ENCODE data around the gene KLRB1.

Gene KLRB1

DNA sequence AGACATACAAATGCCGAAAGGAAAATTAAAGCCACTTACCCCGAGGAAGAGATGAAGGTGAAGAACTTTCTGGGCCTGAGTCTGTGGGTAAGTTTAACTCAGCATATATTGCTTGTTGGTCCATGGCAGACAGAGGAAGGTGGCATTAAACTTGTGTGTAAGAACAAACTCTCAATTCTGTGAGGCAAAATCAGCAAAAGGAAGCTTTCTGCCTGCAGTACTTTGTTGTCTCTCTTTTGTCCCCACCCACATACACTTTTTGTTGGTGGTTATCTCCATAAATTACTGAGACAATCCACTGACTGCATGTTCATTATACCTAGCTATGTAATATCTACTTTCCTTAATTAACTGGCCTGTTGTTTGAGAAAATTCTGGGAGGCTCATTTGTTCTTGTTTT, at the start of gene KLRB1:
Gene KLRB1, minus strand, starts transcription at position 201 of the 400 bp plus-strand sequence. Its CDS starts 77 bp downstream, at position 124.
- in situ Hi-C loops (cut with MboI; ENCODE audit: low sequenced_read_pairs) = no loop called here

DNA sequence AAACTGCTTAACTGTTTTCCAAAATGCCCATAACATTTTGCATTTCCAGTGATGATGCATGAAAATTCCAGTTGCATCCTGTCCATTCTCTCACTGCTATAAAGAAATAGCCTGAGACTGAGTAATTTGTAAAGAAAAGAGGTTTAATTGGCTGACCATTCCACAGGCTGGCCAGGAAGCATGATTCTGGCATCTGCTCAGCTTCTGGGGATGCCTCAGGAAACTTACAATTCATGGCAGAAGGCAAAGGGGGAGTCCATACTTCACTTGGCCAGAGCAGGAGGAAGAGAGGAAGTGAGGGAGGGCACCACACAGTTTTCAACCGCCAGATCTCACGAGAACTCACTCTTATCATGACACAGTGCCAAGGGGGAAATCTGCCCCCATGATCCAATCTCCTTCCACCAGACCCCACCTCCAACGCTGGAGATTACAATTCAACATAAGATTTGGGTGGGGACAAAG, 43.6 kb upstream of the KLRB1 start:
- in situ Hi-C loops (cut with MboI; ENCODE audit: low sequenced_read_pairs) = loop anchor here (5.0 kb wide), 1 partner anchor 41 kb away; no protein-coding TSS in a partner anchor

DNA sequence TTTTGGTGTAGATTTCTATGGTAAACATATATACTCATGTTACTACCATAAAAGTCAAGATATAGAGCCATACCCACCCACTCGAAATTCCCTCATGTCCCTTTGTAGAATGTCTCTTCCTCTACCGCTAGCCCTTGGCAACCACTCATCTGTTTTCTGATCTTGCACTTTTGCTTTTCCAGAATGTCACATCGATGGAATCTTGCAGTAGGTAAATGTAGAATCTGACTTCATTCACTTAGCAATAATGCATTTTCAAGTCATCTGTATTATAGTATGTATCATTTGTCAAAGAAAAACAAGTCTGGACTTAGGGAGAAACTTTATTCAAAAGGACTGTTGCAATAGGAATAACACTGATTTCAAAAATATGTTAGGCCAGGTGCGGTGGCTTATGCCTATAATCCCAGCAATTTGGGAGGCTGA, 42.4 kb upstream of the KLRB1 start:
- in situ Hi-C loops (cut with MboI; ENCODE audit: low sequenced_read_pairs) = loop anchor here (5.0 kb wide), 1 partner anchor 42 kb away; no protein-coding TSS in a partner anchor

DNA sequence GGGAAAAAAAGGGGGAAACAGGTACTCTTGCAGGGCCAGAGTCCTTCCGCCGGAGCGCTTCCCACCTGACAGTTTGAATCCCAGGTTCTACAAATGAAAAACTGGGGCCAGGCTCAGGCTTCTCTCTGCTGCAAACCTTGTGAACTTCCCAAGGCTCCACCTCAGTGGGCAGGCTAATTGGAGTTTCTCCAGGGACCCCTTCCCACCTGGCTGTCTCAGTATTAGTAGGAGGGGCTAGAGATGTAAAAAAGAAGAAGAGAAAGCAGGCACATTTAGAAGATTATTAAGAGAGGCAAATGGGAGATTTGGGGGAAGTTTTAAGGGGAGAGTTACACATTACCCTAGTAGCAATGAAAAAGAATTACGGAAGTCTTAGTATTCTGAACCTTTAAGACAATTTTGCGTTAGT, 41.8 kb upstream of the KLRB1 start:
- in situ Hi-C loops (cut with MboI; ENCODE audit: low sequenced_read_pairs) = loop anchor here (25.0 kb wide), 1 partner anchor 488 kb away; the partner anchor contains the start of gene CLEC7A

DNA sequence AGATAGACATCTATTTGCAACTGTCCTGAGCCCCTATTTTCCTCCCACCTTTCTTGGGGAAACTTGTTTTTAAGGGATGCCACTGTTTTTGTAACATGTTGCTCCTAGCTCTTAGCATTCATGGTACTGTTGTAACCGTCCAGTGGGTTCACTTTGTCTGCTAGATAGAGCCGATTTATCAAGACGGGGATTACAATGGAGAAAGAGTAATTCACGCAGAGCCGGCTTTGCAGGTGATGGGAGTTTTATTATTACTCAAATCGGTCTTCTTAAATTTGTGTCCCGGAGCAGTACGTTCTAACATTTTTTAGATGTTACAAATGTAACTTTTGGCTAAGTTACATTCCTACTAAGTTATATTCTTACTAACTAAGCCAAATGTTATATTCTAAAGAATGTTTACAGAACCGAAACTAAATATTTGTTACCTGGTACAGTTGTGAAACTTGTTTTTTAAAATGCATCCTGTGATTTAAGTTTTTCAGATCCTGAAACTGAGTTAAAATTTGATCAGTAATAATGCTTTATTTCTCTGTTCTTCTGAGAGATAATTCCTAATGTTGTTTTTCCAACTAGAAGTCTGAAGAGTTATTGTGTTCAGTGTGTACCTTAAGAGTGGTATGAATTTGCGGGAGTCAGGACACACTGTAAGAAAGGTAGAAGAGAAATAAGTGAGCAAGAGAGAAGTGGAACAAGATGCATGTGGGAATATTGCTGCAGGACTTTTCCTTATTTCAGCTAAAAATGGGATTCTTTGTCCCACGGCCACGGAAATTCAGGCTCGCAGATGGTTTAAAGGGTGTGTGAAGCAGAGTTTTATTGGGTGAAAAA, 41.2 kb upstream of the KLRB1 start:
- in situ Hi-C loops (cut with MboI; ENCODE audit: low sequenced_read_pairs) = loop anchor here (25.0 kb wide), 1 partner anchor 488 kb away; the partner anchor contains the start of gene CLEC7A

GRCh38 chr12:9647825-9648700, 40.3 kb upstream of the KLRB1 start:
- in situ Hi-C loops (cut with MboI; ENCODE audit: low sequenced_read_pairs) = loop anchor here (25.0 kb wide), 1 partner anchor 489 kb away; the partner anchor contains the start of gene CLEC7A

DNA sequence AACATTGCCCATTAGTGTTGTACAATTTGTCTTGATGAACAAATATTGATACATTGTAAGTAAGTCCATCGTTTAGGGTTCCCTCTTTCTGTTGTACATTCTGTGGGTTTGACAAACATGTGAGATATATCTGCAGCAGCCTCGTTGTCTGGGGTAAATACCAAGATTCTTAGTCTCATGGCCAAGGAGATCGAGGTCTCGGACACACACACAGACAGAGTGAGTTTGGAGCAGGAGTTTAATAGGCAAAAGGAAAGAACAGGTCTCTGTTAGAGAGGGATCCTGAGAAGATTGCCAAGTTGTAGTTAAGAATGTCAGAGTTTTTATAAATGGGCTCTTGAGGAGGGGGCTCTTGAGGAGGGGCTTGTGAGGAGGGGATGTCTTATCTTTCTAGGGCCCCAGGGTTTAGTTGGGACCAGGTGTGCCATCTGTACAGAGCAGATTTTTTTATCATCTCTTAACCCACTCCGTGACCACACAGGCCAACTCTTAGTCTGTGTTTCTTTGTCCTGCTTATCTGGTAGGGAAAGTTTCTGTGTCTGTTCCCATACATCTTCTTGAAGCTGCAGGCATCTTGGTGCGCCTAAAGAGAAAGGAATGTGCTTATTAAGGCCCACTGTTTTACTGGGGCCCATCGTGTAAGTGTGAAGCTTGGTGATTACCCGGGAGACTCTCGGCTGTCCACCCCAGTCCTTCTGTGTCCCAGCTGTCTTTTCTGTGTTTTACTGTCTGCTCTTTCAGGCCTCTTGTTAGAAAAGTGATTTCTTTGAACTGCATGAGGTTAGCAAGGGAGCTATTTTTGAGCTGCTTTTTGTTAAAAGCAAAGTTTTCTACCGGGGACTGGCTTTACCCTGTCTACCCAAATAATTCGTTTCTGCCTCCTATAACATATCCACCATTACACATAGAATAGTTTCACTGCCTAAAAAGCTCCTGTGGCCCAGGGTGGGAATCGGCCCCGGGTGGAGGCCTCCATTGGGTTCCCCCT, 39.4 kb upstream of the KLRB1 start:
- in situ Hi-C loops (cut with MboI; ENCODE audit: low sequenced_read_pairs) = loop anchor here (25.0 kb wide), 1 partner anchor 490 kb away; the partner anchor contains the start of gene CLEC7A

DNA sequence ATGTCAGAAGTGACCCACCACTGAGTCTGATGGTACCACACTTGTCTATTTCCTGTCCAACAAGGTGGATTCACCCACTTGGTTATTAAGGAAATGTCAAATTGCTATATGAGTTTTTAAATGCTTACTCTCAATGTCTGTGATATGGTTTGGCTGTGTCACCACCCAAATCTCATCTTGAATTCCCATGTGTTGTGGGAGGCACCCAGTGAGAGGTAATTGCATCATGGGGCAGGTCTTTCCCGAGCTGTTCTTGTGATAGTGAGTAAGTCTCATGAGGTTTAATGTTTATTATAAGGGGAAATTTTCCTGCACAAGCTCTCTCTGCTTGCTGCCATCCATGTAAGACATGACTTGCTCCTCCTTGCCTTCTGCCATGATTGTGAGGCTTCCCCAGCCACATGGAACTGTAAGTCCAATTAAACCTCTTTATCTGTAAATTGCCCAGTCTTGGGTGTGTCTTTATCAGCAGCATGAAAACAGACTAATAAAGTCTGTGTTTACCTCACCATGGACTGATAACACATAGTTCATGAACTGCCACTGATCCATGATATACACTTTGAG, 37.4 kb upstream of the KLRB1 start:
- in situ Hi-C loops (cut with MboI; ENCODE audit: low sequenced_read_pairs) = loop anchor here (25.0 kb wide), 1 partner anchor 492 kb away; the partner anchor contains the start of gene CLEC7A

- in situ Hi-C loops (cut with MboI; ENCODE audit: low sequenced_read_pairs) = loop anchor here (25.0 kb wide), 1 partner anchor 494 kb away; the partner anchor contains the start of gene CLEC7A
Measured at GRCh38 chr12:9643266-9643660, 35.5 kb upstream of the KLRB1 start.

- in situ Hi-C loops (cut with MboI; ENCODE audit: low sequenced_read_pairs) = loop anchor here (25.0 kb wide), 1 partner anchor 495 kb away; the partner anchor contains the start of gene CLEC7A
Measured at GRCh38 chr12:9642606-9643265, 35.0 kb upstream of the KLRB1 start.

DNA sequence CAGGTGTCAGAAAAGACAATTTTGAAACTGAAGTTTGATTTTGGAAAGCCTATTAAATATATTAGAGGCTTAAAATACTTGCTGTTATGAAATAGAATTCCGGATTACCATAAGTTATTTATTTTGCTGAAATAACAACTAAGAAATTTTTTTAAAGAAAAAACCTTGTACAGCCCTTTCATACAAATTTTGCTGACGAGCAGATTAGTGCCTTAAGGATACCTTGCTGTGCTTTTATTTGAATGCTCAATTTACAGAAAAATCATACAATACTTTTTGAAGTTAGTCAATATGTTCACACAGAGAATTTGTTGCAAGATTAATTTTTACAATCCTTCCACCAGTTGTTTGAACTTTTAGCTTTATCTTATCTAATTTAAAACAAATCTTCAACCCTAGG, 32.3 kb upstream of the KLRB1 start:
- in situ Hi-C loops (cut with MboI; ENCODE audit: low sequenced_read_pairs) = loop anchor here (25.0 kb wide), 1 partner anchor 497 kb away; the partner anchor contains the start of gene CLEC7A

GRCh38 chr12:9636851-9637206, 29.1 kb upstream of the KLRB1 start:
- in situ Hi-C loops (cut with MboI; ENCODE audit: low sequenced_read_pairs) = loop anchor here (25.0 kb wide), 1 partner anchor 500 kb away; the partner anchor contains the start of gene CLEC7A

- in situ Hi-C loops (cut with MboI; ENCODE audit: low sequenced_read_pairs) = loop anchor here (25.0 kb wide), 1 partner anchor 501 kb away; the partner anchor contains the start of gene CLEC7A
Measured at GRCh38 chr12:9636150-9636850, 28.6 kb upstream of the KLRB1 start.

DNA sequence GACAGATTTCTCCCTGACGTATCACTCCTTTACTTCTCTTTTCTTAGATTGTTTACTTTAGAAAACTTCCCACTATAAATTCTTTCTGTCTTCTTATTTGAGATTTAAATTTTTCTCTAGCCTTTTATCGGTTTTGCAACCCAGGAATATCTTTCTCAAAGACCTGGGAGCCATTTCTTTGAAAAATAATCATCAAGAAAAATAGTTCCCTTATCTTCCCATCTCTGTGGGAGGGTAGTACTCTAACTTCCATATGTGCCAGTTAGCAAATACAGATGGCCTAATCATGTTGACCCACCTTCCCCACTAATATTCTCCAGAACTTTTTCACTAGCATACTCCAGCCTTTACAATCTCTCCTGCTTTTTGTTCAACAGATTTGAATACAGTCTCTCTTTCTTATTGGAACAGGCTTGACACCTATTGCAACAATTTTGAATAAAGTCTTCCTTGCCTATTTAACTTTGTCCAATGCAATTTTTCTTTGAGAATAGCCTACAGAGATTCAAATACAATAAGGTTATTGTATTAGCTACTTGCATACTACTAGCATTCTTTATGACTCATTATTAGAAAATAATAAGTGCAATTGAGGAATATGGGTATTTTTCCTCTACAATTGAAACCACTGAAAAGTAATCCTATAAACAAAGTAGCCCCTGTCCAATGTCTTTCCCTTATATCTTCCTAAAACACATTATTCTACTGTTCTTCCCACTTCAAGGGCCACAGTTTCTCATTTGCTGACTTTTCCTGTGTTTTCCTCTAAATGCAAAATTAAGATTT, 27.4 kb upstream of the KLRB1 start:
- in situ Hi-C loops (cut with MboI; ENCODE audit: low sequenced_read_pairs) = loop anchor here (25.0 kb wide), 1 partner anchor 502 kb away; the partner anchor contains the start of gene CLEC7A

GRCh38 chr12:9634177-9634803, 26.6 kb upstream of the KLRB1 start:
- in situ Hi-C loops (cut with MboI; ENCODE audit: low sequenced_read_pairs) = loop anchor here (25.0 kb wide), 1 partner anchor 503 kb away; the partner anchor contains the start of gene CLEC7A

GRCh38 chr12:9632766-9633165, 25.1 kb upstream of the KLRB1 start:
- in situ Hi-C loops (cut with MboI; ENCODE audit: low sequenced_read_pairs) = loop anchor here (25.0 kb wide), 1 partner anchor 505 kb away; the partner anchor contains the start of gene CLEC7A

Data from HL-60/S4 (cell line).